Calu3 (cell line): Measurements from ENCODE around the gene HSD17B2. TPM values are rescaled to one million over a fixed set of nuclear protein-coding genes. Genes with fewer than 3 reads are reported as not detected.

Source experiments
- BruUV-seq: library from RNA; stranded (reverse); fragments of 400-500 nt; replicated peaks from 2 replicates; lab custom pipeline; 2021; lab: Mats Ljungman, UMichigan
- CTCF ChIA-PET: fragments of 300-600 bp; sonication (Branson Sonifier 250); formaldehyde crosslinking; loops from one replicate; lab custom pipeline; 2022; ENCODE audit warnings: antibody characterized with exemption; lab: Charles Lee
- DNase-seq: peaks from one replicate; pipeline ENCODE4 v3.0.0; 2022
- H3K27ac Mint-ChIP-seq: one replicate; pipeline ENCODE4 v1.8.0; 2022; ENCODE audit warnings: mixed read lengths; ENCODE audit not compliant: unreplicated experiment
- H3K27me3 Mint-ChIP-seq: one replicate; pipeline ENCODE4 v1.8.0; 2022; ENCODE audit warnings: mixed read lengths; ENCODE audit not compliant: unreplicated experiment
- H3K36me3 Mint-ChIP-seq: one replicate; pipeline ENCODE4 v1.8.0; 2022; ENCODE audit warnings: mild to moderate bottlenecking, moderate library complexity, mixed read lengths; ENCODE audit not compliant: insufficient read depth, unreplicated experiment
- H3K4me1 Mint-ChIP-seq: one replicate; pipeline ENCODE4 v1.8.0; 2022; ENCODE audit warnings: mild to moderate bottlenecking, low read depth, mixed read lengths; ENCODE audit not compliant: unreplicated experiment
- H3K4me3 Mint-ChIP-seq: one replicate; pipeline ENCODE4 v1.8.0; 2022; ENCODE audit warnings: mild to moderate bottlenecking, low read depth, moderate library complexity, mixed read lengths; ENCODE audit not compliant: unreplicated experiment
- H3K9me3 Mint-ChIP-seq: one replicate; pipeline ENCODE4 v1.8.0; 2022; ENCODE audit warnings: low read depth, mixed read lengths; ENCODE audit not compliant: unreplicated experiment
- intact Hi-C: fragments of 100-400 bp; cut with micrococcal nuclease; formaldehyde crosslinking; loops from one replicate; pipeline ENCODE4 v1.10.0; 2022; ENCODE audit not compliant: unreplicated experiment
- total RNA-seq: library from RNA; stranded (reverse); gene quantifications from 2 replicates; pipeline ENCODE4 v1.2.3, GENCODE V29; 2022
- TF ChIP-seq, protein P1 (sequence below): fragments of 200-600 bp; IDR thresholded peaks from one replicate; pipeline ENCODE4 v1.8.0; 2022; ENCODE audit warnings: antibody characterized with exemption; ENCODE audit not compliant: unreplicated experiment

Gene HSD17B2
- total RNA-seq, 1 experiment from 2014 or later: 16.2 TPM

GRCh38 chr16:82085011-82085779, 50.1 kb downstream of the HSD17B2 start:
- no peak overlapping the region for H3K27ac Mint-ChIP-seq
- H3K4me3 Mint-ChIP-seq: no peak overlapping the region
- no TSS peak for BruUV-seq

GRCh38 chr16:82088483-82088882, 53.4 kb downstream of the HSD17B2 start:
- DNase-seq: no peak
- Mint-ChIP-seq H3K9me3 (no peaks in the 10 kb centered on the region), H3K27ac (no peak overlapping the region), H3K4me3 (no peak overlapping the region), H3K36me3 (no peaks in the 10 kb centered on the region), H3K4me1 (peaks cover 39% of the 10 kb centered on the region), H3K27me3 (no peaks in the 10 kb centered on the region)
- TF ChIP-seq, protein P1, sequence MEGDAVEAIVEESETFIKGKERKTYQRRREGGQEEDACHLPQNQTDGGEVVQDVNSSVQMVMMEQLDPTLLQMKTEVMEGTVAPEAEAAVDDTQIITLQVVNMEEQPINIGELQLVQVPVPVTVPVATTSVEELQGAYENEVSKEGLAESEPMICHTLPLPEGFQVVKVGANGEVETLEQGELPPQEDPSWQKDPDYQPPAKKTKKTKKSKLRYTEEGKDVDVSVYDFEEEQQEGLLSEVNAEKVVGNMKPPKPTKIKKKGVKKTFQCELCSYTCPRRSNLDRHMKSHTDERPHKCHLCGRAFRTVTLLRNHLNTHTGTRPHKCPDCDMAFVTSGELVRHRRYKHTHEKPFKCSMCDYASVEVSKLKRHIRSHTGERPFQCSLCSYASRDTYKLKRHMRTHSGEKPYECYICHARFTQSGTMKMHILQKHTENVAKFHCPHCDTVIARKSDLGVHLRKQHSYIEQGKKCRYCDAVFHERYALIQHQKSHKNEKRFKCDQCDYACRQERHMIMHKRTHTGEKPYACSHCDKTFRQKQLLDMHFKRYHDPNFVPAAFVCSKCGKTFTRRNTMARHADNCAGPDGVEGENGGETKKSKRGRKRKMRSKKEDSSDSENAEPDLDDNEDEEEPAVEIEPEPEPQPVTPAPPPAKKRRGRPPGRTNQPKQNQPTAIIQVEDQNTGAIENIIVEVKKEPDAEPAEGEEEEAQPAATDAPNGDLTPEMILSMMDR: no peak
- BruUV-seq: no TSS peak
- intact Hi-C loops: no loop called here
- CTCF ChIA-PET: no interaction called here

More at GRCh38 chr16:82085011-82085779, 50.1 kb downstream of the HSD17B2 start:
- no peaks in the 10 kb centered on the region for H3K27me3 Mint-ChIP-seq
- H3K9me3 Mint-ChIP-seq: no peaks in the 10 kb centered on the region
- intact Hi-C loops: no loop called here
- DNase-seq: no peak
- no peaks in the 10 kb centered on the region for H3K36me3 Mint-ChIP-seq
- TF ChIP-seq, protein P1: no peak
- peaks cover 32% of the 10 kb centered on the region for H3K4me1 Mint-ChIP-seq
- CTCF ChIA-PET: no interaction called here

GRCh38 chr16:82091241-82091640, 56.2 kb downstream of the HSD17B2 start:
- H3K9me3 Mint-ChIP-seq: no peaks in the 10 kb centered on the region
- no peaks in the 10 kb centered on the region for H3K27me3 Mint-ChIP-seq
- no TSS peak for BruUV-seq
- CTCF ChIA-PET: interaction anchor here (1.6 kb wide), 1 partner anchor 13 kb away, joined by 3 read pairs; no protein-coding TSS in a partner anchor
- H3K36me3 Mint-ChIP-seq: no peaks in the 10 kb centered on the region
- H3K4me3 Mint-ChIP-seq: no peak overlapping the region
- peaks cover 38% of the 10 kb centered on the region for H3K4me1 Mint-ChIP-seq
- TF ChIP-seq, protein P1: no peak
- no peak overlapping the region for H3K27ac Mint-ChIP-seq
- intact Hi-C loops: no loop called here
- DNase-seq: no peak

DNA sequence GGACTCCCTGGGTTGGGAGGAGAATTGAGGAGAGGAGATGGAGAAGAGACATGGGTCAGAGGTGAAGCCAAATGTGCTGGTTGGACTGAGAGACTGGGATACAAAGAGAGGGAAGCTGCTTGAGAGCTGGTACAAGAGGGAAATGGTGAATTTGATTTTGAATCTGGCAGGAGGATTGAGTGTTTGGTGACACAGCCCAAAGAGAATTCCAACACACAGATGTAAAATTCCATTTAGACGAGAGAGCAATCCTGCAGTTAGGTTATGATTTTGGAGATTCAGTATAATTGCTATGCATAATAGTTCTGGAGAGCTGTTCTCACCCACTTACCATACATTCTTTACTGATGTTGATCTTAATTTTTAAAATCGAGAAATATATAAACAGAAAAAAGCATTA, 57.7 kb downstream of the HSD17B2 start:
- Mint-ChIP-seq H3K4me3 (no peak overlapping the region), H3K27me3 (no peaks in the 10 kb centered on the region), H3K27ac (no peak overlapping the region), H3K9me3 (no peaks in the 10 kb centered on the region), H3K4me1 (peaks cover 38% of the 10 kb centered on the region), H3K36me3 (no peaks in the 10 kb centered on the region)
- no peak for DNase-seq
- TF ChIP-seq, protein P1: no peak
- intact Hi-C loops: no loop called here
- CTCF ChIA-PET: no interaction called here
- BruUV-seq: no TSS peak
